T-helper 1 cell treated with Interleukin-12 subunit alpha and Interleukin-12 subunit beta and Interleukin-4 antibody, amounts not matched to agents 30 ng/mL and 1 ng/mL, for 36 hours (primary cell): ENCODE measurements around the gene ZC3H7A. TPM values are rescaled to one million over a fixed set of nuclear protein-coding genes. Genes with fewer than 3 reads are reported as not detected.

Experiments used
- intact Hi-C: fragments of 100-400 bp; cut with micrococcal nuclease; formaldehyde crosslinking; loops from one replicate; pipeline ENCODE4 v1.15.1; 2024
- total RNA-seq: library from RNA; stranded (reverse); gene quantifications from 2 replicates; pipeline ENCODE4 v1.2.3, GENCODE V29; 2022

Gene ZC3H7A
- total RNA-seq, 1 donor from 2014 or later, result 89.8 TPM

GRCh38 chr16:11715246-11715947 lies 81.7 kb downstream of the ZC3H7A start:
- intact Hi-C loops, result no loop called here

GRCh38 chr16:11712122-11712521 lies 84.9 kb downstream of the ZC3H7A start:
- intact Hi-C loops, result loop anchor here (5.0 kb wide), 1 partner anchor 355 kb away; no protein-coding TSS in a partner anchor

- intact Hi-C loops, result loop anchor here (5.0 kb wide), 1 partner anchor 356 kb away; no protein-coding TSS in a partner anchor
Measured at GRCh38 chr16:11711662-11712061, 85.4 kb downstream of the ZC3H7A start.

- intact Hi-C loops, result no loop called here
Measured at GRCh38 chr16:11708421-11708820, 88.6 kb downstream of the ZC3H7A start.

- intact Hi-C loops, result no loop called here
Measured at GRCh38 chr16:11707679-11708197, 89.3 kb downstream of the ZC3H7A start.

- intact Hi-C loops, result no loop called here
Measured at GRCh38 chr16:11706180-11706742, 90.8 kb downstream of the ZC3H7A start.

- intact Hi-C loops, result no loop called here
Measured at GRCh38 chr16:11705311-11706025, 91.6 kb downstream of the ZC3H7A start.

Other genes starting within 250 kb of the ZC3H7A start
- gene LITAF, start 210.3 kb downstream of the ZC3H7A start, total RNA-seq, result 121 and 126 TPM in 2 replicates
- gene SNN, start 128.8 kb downstream of the ZC3H7A start, total RNA-seq, result 11.7 TPM in 2 replicates
- 55.3 and 59.4 TPM in 2 replicates for gene TXNDC11, start 54.4 kb downstream of the ZC3H7A start, total RNA-seq
- 193 and 196 TPM in 2 replicates for gene RSL1D1, start 54.3 kb upstream of the ZC3H7A start, total RNA-seq
- 121 and 123 TPM in 2 replicates for gene GSPT1, start 118.7 kb upstream of the ZC3H7A start, total RNA-seq
- 11.0 and 13.0 TPM in 2 replicates for gene NPIPB2, start 144.8 kb upstream of the ZC3H7A start, total RNA-seq
- not detected in 2 replicates for gene TNFRSF17, start 168.0 kb upstream of the ZC3H7A start, total RNA-seq
- 28.8 and 29.9 TPM in 2 replicates for gene SNX29, start 179.5 kb upstream of the ZC3H7A start, total RNA-seq